Activated CD8-positive, alpha-beta memory T cell treated with anti-CD3 and anti-CD28 coated beads, Interleukin-2, amount 50 U/mL, for 1 hour (primary cell): ENCODE results near the gene SASS6.

Source experiments
- DNase-seq: peaks from one replicate; pipeline ENCODE4 v3.0.0-alpha.2; 2020; ENCODE audit errors: extremely low read depth

The SASS6 gene

DNA sequence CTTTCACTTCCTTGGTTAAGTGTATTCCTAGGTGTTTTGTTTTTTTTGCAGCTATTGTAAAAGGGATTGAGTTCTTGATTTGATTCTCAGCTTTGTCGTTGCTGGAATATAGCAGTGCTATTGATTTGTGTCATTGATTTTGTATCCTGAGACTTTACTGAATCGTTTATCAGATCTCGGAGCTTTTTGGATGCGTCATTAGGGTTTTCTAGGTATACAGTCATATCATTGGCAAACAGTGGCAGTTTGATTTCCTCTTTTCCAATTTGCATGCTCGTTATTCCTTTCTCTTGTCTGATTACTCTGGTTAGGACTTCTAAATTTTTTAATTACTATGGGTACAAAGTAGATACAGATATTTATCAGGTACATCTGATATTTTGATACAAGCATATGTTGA lies 87.5 kb downstream of the SASS6 start:
- DNase-seq, result no peak

DNA sequence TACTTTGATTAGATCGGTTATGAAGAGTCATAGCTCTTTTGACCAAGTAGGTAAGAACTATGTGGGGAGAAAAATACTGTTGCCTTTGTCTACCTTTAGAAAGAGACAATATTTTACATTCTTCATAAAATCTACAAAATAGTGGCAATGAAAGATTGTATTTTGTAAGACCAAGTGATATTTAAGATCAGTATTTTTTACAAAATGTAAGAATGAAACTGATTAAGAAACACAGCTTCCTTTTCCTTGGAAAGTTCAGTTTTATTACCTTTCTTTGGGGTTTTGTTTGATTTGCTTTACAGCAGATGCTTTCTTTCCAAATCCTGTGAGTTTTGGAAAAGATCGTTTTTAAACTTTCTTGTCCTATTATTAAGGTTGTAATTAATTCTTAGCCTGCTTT lies 93.1 kb downstream of the SASS6 start:
- no peak for DNase-seq

GRCh38 chr1:100038660-100039287 lies 94.0 kb downstream of the SASS6 start:
- peak; percentile 69 for DNase-seq

- DNase-seq, result peak; percentile 67
Measured at GRCh38 chr1:100037927-100038659, 94.6 kb downstream of the SASS6 start.

DNA sequence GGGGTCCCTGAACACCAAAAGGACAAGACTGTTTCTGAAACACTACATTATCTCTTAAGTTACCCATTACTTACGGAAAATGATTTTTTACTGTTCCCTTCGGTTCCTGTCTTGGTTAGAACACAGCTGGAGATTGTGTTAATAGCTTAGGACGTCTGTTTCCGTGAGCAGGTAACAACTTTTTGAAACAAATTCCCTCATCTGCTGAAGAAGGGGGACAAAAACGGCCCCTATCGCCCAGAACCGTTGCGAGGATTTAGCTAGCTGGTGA lies 95.1 kb downstream of the SASS6 start:
- DNase-seq, result no peak

DNA sequence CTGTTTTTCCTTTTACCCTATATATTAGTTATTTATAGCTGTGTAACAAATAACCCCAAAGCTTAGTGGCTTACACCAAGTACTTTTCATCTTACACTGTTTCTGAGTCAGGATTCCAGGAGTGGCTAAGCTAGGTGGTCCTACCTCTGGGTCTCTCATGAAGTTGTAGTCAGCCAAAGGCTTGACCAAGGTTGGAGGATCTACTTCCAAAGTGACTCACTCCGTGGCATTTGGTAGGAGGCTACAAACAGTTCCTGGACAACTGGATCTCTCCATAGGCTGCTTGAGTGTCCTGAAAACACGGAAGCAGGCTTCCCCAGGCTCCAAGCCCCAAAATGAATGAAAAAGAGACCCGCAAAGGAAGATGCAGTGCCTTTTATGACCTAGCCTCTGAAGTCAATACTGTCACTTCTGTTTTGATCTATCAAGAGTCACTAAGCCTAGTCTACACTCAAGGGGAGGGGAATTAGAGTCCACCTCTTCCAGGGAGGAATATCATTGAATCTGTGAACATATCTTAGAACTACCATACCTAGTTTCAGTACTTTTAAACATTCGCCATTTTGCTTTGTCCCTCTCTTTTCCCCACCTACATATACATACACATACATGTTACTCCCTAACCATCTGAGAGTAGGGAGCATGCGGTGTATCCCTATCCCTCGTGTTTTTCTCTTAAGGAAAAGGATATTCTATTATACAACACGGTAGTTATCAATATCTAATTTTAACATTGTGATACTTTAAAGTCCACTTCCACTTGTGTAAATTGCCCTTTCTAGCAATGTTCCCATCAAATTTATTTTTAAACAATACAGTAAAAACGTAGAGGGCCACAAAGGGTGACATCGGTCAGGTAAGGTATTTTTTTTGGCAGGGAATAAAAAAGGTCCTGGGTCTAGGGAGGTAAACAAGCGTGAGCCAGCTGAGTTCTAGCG lies 95.7 kb downstream of the SASS6 start:
- DNase-seq, result no peak

DNA sequence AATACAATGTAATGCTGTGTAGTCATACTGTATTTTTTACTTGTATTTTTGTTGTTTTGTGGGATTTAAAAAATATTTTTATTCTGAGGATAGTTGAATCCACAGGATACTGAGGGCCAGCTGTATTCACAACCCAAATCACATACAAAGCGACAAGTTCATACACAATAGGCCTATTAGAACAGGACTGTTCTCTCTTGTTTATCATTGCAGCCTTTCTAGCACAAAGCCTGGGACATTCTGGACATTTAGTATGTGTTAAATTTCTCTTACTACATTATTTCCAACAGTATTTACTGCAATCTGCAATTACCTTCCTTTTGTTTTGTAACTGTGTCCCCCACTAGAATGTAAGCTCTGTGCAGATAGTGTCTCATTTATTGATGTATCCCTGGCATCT lies 97.5 kb downstream of the SASS6 start:
- DNase-seq, result no peak

- DNase-seq, result no peak
Measured at GRCh38 chr1:100034470-100034869, 98.3 kb downstream of the SASS6 start.
